HG03575 (cell line): ENCODE results near the gene GJA3.
A peak's percentile ranks its signal among the peaks of the same experiment; 100 is the strongest.

Source experiments
- ATAC-seq: cut with Tn5 transposase; IDR thresholded peaks from one replicate; pipeline ENCODE4 v1.9.1; 2021; ENCODE audit not compliant: unreplicated experiment, insufficient number of reproducible peaks, low FRiP score; ENCODE audit errors: extremely low read depth

GJA3 gene

DNA sequence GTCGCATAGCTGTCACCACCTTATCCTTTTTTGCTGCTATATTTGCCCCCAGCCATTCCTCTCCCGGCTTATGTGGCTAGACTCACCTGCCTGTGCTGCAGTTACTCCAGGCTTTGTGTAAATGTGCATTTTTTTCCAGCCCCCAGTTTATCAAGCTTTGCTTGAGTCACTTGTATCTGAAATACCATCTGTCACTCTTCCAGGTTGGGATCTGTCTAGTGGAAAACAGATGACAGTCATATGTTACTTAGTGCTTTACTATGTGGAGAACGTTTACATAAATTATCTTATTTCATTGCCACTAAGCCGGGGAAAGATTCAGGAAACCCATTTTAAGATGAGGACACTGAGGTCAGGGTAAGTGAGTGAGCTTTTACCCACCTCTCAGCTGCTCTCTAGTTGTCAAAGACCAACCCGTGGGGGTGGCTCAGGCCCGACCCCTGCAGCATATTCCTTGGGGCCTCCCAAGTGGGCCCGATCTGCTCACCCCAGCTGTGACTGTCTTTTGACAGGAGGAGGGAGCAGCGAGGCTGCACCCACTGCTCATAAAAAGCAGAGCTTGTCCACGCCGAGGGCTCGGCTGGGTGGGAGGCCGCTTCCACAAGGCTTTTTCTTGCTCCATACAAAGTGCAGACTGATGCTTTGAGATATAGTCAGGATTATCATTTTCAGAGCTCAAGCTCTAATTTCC lies 24.7 kb upstream of the GJA3 start:
- ATAC-seq: no peak

GRCh38 chr13:20182231-20182846 lies 21.5 kb upstream of the GJA3 start:
- no peak for ATAC-seq

DNA sequence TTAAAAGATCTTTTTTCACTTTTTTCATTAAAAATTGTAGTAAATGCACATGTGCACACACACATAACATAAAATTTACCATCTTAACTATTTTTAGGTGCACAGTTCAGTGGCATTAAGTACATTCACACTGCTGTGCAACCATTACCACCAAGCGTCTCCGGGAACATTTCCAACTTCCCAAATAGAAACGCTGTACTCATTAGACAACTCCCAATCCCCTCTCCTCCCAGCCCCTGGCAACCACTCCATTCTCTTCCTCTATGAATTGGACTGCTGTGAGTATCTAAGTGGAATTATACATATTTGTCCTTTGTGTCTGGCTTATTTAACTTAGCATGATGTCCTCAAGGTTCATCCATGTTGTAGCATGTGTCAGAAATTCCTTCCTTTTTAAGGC lies 20.3 kb upstream of the GJA3 start:
- no peak for ATAC-seq

GRCh38 chr13:20178156-20178555 lies 17.3 kb upstream of the GJA3 start:
- ATAC-seq: no peak

DNA sequence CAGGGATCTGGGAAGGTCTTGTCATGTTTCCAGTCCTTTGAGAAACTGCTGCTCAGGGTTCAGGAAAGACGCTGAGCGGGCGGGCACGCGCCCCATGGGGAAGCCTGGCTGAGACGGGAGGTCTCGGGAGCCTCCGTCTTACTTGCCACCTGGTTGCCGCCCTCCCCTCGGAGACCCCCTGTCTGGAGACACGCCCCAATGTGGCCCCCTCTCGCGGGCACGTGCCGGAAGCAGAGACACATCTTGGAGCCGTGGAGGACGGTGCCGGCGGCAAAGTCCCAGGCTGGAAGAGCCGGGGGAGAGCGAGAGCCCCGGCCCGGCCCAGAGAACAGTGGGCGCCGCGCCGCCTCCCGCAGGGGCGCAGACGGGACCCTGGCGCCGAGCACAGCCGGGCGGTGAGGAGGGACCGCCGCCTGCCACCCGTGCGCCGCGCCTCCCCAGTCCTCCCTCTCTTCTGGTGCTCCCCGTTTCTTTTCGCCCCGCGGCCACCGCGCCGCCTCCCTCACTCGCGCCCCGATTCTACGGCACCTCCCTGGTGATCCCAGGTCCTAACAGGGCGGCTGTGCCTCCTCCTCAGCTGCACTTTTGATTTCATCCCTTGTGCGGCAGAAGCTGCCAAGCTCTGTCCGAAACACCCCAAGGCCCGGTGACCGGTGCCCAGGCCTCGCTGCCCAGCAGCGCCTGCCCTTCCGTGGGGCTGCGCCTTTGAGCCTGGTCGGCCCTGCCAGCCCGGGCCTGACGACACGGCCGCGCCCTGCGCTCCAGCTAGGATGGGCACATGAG lies 16.4 kb upstream of the GJA3 start:
- no peak for ATAC-seq

GRCh38 chr13:20175907-20176652 lies 15.2 kb upstream of the GJA3 start:
- no peak for ATAC-seq

GRCh38 chr13:20175406-20175794 lies 14.5 kb upstream of the GJA3 start:
- no peak for ATAC-seq

DNA sequence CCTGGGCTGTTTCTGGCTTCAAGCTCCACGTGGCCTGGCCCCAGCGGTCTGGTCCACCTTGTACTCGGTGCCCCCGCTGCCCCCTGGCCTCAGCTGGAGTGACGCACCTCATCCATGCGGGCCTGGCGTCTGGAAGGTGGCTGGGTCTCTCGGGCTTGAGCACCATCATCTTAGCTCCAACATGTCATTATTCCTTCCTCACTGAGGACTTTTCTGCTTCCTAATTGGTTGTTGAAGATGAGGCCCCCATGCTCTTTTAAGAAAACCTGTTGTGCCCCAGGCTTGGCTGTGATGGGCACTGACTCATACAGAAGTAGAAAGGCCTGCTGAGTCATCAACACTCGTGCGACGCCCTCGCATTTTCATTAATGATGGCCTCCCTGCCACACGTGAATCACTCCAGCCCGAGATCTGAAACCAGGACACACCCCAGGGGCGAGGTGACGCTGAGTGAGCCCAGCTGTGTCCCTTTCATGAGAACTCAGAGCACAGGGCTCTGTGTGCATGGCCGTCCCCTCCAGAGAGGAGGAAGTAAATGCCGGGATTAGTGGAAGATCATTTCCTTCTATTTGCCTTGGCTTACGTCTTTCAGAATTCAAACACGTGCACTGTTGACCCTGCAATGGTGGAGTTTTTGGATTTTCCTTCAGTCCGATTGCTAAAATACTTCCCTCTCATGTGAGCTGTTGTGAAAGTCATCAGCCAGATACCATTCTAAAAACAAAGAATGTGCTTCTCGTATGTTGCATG lies 14.0 kb upstream of the GJA3 start:
- ATAC-seq: peak; percentile 89

DNA sequence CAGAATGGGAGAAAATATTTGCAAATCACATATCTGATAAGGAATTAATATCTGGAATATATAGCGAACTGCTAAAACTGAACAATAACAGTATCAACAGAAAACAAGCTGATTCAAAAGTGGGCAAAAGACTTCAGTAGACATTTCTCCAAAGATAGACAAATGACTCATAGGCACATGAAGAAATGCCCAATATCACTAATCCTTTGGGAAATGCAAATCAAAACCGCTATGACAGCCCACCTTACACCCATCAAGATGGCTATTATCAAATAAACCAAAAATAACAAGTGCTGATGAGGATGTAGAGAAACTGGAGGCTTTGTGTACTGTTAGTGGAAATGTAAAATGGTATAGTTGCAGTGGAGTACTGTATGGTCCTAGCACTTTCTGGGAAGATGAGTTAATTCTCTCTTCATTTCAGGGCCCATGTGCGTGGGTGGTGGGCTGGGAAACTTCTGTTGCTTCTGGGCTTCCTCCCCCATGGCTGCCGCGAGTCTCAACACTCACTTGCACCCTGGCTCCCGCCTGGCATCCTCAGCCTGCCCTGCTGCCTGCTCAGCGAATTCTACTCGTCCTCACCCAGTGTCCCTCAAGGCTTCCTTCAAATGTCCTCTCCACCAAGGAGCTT lies 12.4 kb upstream of the GJA3 start:
- no peak for ATAC-seq

DNA sequence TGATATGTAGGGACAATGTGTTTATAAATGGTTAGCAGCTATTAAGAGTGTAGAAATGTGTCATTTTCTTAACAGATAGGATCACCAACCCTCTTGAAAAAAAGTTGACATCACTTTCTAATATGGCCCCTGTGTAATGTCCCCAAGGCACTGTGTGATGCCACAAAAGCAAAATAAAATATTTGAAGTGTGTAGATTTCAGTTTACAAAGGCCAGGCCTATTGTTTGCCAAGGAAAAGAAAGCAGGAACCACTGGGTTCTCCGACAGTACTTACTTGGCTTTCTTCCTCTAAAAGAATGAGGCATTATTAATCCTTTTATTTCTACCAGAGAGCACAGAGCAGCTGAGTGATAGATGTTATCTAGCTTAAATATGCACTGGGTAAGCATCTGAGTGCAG lies 10.5 kb upstream of the GJA3 start:
- no peak for ATAC-seq

GRCh38 chr13:20170921-20171320 lies 10.1 kb upstream of the GJA3 start:
- no peak for ATAC-seq

DNA sequence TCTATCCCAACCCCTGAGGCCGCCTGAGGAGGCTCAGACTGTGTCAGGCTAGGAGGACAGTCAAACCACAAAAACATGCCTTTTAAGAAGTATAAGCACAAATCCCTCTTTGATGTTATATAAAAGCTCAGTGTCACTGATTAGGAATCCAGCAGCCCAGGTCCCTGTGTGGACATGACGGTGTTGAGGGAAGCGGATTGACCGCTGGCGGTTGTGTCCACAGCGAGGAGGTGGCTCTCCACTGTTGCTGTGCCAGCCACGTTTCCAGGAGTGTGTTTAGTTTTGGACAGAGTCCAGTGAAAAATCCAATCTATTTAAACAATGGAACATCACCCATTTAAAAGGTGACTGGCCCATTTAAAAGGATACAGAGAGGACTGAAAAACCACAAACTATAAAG lies 7.5 kb upstream of the GJA3 start:
- no peak for ATAC-seq

DNA sequence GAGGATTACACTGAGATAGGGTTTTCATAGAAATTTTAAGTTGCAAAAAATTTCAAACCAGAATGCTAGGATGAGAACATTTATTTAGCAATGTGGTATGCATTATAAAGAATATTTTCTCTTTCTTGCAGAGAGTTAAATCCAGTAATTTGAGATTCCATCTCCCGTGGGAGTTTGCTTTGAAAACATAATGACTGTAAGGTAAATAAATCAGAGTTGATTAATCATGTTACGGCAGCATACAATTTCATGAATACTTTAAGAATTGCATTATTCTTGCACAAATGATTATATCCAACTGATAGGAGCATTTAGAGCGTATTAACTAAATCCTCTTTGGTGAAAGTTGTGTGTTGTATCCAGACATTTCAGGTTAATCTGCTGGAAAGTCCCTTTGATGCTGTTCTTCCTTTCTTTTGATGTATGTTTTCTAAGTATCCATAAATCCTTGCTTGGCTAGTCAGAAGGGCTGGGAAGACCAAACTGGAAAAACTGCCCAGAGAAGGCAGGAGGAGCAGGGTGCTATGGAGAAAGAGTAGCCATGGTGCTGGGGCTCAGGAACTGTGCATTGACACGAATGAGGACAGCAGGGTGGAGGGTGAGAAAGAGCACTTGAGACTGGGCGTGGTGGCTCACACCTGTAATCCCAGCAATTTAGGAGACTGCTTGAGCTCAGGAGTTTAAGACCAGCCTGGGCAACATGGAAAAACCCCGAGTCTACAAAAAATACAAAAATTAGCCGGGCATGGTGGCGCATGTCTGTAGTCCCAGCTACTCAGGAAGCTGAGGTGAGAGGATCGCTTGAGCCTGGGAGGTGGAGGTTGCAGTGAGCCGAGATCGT lies 4.8 kb upstream of the GJA3 start:
- ATAC-seq: no peak

- ATAC-seq: no peak
Measured at GRCh38 chr13:20161951-20162300, 1.1 kb upstream of the GJA3 start.

GRCh38 chr13:20161275-20161950 lies 561 bp upstream of the GJA3 start:
- ATAC-seq: no peak

DNA sequence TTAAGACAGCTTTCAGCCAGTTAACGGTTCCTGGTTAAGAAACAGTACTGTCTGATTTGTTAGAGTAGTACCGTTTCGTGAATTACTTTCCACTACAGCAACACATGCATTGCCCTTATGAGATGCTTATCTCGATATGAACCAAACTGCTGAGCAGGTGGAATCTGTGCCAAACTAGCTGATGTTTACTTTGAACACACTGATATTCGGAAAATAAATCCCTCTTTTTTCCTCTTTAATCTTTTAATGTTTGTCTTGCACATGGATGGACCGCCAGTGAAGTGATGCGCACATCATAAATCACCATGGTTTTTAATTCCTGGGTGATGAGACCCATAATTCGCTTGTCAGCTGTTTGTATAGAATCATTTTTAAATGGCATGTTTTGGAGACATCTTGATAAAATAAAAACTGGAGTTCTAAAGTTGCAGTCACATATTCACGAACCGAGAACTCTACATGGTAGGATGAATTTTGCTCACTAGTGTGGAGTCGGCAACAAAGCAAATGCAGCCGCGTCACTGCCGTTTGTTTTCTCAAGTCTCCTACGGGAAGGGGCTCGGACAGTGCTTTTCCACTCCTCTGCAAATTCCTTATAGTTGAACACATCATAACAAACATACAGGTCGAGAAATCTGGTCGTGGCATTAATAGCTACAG lies 1.1 kb downstream of the GJA3 start:
- no peak for ATAC-seq
